ENCODE measurements around the gene CYP1B1.
"Not testable (repeated sequence)": the region's sequence is repeated elsewhere in the genome, so short reads cannot be mapped to it uniquely, and the experiment has no call there.

Gene CYP1B1

DNA sequence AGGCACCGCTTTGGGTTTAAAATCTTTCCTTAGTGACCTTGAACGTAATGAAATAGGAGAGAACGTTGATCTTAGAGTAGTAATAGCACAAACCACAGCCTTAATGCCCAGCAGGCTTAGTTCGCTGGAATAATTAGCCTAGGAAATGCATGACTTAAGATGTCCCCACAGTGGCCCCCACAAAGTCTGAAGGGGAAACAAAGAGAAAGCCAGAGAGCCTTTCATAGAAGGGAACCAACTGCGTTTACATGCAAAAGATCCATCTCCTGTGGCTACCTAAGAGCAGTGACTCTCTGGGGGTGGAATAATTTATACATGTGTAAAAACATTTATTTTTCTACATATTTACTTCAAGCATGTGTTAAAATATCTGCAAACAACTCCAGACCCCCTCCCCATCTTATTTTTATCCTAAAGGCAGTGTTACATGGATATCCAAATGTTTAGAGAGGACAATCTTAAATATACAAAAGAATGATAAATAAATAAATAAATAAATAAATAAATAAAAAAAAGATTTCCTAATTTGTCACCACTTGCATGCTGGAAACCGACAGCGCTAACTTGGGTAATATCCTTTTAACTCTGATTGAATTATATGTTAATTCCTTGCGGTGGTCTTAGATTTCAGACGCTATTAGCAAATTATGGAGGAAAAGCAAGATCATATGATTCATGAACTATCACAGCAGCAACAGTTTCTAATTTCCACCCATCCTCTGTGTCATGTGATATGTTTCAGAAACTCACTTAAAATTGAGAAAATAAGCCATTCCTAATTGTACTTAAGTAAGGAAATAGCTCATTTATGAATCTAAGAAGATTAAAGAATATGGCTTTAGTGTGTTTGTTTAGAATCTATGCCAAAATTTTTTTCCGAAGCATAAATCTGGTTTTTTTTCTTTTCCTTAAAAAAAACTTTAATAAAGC lies 23.4 kb upstream of the CYP1B1 start:
- DNase-seq (ENCODE audit: low read depth in 2 of 2) = no peak

DNA sequence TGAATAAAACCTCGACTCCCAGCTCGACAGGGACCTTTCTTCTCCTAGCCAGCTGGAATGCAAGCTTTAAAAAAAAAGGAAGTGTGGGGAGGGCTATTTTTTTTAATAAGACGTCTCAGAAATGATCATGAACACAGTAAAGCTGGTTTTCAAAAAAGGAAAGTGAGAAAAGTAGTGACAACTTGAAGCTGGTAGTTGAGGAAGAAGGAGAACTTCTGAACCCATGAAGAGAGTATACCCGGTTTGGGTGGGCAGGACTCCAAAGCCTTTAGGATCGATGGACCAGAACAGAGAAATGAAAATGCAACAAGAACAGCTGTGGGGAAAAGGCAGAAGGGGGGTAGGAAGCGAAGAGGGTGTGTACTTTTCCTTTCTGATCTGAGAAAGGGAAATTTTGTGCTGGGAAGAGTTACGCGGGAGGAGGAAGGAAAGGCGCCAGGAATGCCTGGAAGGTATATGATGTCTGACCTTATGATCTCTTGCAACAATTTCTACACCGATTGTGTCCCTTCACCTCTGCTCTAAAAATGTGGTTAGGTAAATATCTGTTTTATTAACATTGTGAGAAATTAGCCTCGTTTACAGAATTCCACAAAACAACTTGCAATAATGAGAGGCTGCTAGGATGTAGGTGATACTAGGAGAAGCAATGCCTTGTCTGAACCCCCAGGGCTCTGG lies 22.6 kb upstream of the CYP1B1 start:
- no peak for DNase-seq (ENCODE audit: low read depth in 2 of 2)

DNA sequence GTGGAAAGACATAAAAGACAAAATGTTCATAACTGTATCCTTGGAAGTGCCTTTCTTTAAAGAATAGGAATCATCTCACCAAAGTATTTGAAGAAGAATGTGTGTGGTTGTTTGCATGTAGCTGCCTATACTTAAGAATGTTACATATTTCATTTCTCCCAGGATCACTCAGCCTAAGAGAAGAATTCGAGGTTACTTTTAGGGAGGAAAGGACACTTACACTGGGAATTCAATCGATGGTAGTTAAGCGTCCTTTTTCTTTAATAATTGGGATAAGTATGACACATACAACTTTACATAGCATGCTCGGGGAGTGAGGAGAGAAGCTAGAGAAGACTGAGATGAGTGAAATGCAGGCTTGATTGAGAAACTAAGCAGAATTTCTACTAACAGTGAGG lies 22.0 kb upstream of the CYP1B1 start:
- peak; percentile 63 to 67 for DNase-seq (ENCODE audit: low read depth in 2 of 2)

DNA sequence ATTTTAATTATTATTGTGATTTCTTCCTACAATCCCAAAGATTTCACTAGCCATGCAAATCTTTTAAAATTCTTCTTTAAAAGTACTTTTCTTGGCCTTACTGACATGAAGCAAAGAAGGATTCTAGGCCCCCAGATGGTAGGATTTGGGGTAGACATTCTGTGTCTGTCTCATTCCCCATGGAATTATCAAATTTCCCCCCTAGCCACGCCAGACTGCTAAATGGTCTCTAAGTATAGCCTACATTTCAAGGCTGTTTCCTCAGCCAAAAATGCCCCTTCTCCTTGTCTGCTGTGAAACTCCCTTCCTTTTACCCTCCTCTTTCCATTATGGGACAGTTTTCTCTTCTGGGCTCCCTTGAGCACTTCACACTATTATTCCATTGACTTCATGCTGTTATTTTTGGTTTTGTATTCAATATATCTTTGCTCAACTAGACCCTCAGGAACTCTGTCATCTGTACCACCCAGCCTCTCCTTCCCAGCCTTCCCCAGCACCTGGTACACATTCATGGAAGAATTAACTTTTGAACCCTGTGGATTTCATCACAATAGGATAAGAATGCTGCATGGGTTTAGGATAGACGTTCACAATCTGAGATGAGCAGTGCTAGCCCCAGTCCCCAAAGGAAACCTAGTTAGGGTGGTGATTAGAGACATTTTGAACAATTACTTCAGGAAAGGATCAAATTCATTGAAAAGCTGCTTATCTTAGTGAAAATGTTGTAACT lies 21.5 kb upstream of the CYP1B1 start:
- no peak for DNase-seq (ENCODE audit: low read depth in 2 of 2)

DNA sequence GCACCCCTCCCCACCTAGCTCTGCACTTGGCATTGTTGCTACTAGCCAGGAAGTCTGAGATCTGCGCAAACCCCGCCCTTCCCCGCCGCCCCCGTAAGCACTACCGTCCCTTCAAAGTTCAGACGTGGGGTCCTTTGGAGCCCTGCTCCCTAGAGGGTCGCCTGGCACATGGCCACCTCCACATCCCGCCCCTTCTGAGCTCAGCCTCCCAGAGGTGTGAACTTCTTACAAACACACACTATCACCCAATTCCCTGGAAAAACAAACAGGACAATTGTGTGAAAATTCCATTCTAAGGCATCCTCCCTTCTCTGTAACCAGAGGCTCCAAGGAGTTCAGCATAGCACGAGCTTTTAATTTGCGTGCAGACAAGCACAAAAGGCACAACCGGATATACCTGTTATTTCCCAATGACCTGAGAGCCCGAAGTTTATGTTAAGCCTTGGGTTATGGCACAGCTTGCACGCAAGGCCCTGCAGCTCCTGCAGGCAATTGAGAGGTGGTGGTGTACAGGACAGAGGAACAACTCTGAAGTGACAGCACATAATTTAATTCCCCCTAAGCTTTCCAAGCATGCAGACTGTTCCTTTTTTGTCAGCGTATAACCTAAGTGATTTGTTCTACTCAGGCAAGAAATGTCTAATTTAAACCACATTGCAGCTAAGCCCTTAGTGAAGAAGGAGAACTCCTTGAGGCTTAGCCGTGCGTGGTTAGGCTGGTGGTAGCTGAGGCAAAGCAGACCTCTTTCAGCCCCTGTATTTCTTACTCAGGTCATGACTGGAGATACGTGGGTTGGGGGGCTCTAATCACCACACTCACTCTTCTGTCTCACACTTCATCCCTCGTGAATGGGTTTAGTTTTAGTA lies 20.3 kb upstream of the CYP1B1 start:
- peak; percentile 86 to 87 for DNase-seq (ENCODE audit: low read depth in 2 of 2)

DNA sequence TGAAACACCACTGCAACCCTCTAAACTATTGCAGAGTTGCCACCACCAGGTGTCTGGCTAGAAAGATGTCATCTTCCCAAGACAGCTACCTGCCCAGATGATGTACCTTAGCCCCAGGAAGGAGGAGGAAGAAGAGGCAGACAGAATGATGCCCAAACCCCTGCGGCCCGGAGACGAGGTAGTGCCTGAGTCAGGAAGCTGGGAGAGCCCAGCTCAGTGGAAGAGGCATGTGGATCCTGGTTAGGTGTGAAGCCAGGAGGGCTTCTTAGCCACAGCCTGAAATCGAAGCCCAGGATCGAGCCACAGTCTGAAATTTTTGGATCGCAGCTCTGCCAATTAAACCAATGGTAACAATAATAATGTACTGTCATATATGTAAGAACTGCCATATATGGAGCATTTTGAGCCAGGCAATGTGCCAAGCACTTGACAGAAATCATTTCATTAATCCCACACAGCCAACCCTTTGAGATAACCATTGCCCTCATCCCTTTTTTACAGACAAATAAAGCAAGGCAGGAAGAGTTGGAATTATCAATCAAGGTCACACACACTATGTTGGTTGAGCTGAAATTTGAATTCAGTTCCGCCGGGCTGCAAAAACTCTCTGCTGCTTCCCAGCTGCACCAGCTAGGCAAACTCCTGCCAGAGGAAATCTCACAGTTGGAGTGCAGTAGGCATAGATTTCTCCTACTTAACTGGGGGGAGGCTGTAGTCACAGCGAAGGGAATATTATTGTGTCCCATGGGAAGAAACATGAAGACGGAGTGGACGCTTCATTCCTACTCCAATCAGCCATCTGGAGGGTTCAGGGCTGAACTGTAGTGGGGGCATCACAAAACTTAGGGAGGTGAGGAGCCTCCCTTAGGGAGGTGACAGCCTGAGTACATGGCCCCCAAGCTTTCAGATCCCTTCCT lies 19.4 kb upstream of the CYP1B1 start:
- DNase-seq (ENCODE audit: low read depth in 2 of 2) = no peak

DNA sequence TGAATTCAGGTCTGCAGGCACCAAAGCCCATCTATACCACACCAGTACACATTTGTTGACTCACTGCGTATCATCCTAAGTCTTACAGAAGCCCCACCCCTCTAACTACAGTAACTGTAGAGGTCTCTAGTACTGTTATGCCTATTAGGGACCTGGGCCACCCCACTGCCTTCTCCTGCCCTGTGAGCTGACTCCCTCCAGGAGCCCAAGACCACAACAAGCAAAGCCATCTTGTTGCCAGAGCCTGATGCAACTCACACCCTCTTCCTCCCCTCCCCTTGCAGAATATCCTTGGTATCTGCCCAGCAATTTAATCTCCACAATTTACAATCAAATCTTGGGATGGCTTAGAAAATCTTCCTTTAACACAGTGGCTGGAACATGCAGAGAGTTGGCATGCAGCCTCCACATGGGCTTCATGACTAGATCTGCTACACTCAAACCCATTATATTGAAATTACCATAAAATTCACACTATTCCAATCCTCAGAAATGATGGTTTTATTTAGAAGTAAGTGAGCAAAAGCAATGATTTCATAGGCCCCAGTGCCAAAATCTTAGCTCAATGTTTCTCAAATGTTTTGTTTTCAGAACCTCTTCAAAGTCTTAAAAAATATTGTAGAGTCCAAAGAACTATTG lies 17.7 kb upstream of the CYP1B1 start:
- DNase-seq (ENCODE audit: low read depth in 2 of 2) = no peak

DNA sequence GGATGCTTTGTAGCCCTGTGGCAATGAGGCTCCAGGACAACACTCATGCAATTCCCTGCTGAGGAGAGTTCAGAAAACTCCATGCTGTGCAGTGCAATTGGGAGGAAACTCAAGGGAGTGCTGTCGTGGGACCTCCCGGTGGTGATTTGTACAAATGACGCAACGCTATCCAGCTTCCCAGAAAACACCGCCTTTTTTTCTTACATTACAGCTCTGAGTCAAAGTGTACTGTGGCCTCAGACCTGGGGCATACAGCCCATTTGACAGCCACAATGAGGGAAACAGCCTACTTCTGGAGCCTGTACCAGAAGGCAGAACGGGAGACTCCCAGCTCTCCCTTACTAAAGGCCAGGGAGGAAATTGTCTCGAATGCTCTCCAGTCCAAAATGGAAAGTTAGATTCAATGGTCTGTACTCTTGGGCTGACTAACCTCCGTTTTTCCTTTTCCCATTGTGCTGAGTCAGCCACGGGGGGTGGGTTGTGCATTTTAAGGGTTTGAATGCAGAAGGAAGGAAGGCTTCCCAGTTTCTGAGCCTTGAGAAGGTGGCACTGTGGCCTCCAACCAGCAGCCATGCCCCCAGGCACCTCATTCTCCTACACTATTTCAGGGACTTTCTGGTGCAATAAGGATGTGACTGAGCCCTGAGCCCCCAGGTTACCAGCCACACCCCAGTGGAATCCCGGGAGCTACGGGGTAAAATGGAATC lies 16.4 kb upstream of the CYP1B1 start:
- peak; percentile 77 to 80 for DNase-seq (ENCODE audit: low read depth in 2 of 2)

DNA sequence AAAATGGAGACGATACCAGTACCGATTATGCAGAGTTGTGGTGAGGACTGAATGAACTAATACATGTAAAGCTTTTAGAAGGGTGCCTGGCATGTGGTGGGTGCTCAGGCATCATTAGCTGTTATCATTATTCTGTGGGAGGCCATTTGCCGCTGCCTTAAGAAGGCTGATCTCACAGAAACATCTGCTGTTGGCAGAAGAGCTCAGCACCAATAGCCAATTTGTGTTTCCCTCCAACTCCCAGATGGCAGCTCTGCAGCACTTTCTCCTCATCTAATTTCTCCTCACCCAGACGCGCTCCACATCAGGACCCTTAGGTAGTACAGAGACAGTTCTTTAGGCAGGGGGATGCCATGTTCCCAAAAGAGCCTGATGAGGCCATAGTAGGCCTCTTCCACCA lies 15.8 kb upstream of the CYP1B1 start:
- no peak for DNase-seq (ENCODE audit: low read depth in 2 of 2)

DNA sequence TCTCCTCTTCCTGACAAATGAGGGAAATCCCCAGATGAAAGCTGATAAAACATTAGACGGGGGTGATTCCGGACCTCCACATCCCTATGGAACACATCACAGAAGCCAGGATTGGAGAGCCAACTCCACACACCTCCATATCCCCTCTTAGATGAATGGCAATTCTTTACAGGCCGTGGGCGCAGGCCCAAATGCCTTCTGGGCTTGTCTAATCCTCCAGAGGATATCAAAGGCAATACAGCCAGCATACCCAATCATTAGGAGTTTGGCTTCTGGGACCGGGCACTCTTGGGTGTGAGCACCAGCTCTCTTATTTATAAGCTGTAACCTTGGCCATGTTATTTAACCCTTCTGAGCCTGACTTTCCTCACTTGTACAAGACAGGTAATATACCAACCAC lies 15.0 kb upstream of the CYP1B1 start:
- DNase-seq (ENCODE audit: low read depth in 2 of 2) = no peak

DNA sequence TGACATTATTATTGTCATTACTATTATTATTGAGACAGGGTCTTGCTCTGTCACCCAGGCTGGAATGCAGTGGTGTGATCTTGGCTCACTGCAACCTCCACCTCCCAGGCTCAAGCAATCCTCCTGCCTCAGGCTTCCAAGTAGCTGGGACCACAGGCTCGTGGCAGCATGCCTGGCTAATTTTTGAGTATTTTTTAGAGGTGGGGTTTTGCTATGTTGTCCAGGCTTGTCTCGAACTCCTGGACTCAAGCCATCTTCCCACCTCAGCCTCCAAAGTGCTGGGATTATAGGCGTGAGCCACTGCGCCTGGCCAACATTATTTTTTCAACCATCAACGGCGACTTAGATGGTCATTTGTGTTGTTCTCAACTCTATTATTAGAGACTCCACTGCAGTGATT lies 14.3 kb upstream of the CYP1B1 start:
- not testable (repeated sequence) for DNase-seq (ENCODE audit: low read depth in 2 of 2)

DNA sequence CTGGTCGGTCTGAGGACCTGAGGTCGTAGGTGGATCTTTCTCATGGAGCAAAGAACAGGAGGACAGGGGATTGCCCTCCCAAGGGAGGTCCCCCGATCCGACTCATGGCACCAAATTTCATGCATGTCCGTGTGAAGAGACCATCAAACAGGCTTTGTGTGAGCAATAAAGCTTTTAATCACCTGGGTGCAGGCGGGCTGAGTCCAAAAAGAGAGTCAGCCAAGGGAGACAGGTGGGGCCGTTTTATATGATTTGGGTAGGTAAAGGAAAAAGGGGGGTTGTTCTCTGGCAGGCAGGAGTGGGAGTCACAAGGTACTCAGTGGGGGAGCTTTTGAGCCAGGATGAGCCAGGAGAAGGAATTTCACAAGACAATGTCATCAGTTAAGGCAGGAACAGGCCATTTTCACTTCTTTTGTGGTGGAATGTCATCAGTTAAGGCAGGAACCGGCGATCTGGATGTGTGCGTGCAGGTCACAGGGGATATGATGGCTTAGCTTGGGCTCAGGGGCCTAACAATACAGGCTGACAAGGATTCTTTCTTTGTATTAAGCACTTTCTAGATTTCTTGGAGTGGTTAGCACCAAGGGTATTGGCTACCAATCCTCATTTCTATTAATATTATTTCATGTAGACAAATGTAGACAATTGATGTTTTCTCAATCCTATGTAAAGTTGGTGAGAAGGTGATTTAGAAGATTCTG lies 10.2 kb upstream of the CYP1B1 start:
- DNase-seq (ENCODE audit: low read depth in 2 of 2) = not testable (repeated sequence)

DNA sequence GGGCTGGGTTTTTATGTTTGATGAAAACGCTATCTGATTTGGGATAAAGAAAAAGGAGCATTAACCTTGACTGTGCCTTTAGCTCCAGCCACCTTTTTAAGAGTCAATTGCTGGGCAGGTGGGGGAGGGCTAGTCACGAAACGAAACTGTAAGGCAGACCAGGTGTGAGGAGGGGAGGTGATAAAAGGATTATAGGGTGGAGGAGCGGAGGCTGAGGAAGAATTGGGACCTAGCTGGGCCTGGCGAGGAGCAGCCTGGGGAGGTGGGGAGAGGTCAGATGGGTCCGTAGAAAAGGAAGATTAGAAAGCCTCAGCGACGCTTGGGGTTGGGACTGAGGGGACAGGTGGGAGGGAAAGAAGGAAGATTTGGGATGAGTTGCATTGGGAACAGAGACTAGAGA lies 8.6 kb upstream of the CYP1B1 start:
- DNase-seq (ENCODE audit: low read depth in 2 of 2) = not testable (repeated sequence)

DNA sequence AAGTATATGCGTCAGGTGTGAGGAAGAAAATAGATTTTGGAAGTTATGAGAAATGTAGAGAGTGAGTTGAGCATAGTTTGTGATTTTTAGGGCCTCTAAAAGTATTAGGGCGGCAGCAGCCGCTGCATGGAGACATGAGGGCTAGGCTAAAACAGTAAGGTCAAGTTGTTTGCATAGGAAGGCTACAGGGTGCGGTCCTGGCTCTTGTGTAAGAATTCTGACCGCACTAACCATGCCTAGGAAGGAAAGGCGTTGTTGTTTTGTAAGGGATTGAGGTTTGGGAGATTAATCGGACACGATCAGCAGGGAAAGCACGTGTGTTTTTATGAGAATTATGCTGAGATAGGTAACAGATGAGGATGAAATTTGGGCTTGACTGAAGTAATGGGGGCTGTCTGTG lies 6.8 kb upstream of the CYP1B1 start:
- DNase-seq (ENCODE audit: low read depth in 2 of 2) = not testable (repeated sequence)

DNA sequence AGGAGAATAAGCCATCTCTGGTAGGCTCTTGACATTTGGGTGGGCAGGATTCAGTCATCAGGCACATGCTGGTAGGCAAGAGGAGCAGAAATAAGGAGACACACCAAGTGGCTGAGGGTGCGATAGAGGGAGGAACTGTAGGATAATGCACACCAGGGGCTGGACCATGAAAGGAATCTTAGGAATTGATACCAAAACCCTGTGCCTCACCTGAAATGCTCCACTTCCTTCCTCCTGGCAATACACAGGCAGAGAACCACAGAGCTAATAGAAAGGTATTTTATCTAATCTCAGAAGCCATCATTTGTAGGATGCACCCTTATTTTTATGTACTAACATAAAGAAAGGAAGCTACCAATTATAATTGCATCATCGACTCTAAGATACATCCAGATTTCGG lies 4.4 kb upstream of the CYP1B1 start:
- no peak for DNase-seq (ENCODE audit: low read depth in 2 of 2)

DNA sequence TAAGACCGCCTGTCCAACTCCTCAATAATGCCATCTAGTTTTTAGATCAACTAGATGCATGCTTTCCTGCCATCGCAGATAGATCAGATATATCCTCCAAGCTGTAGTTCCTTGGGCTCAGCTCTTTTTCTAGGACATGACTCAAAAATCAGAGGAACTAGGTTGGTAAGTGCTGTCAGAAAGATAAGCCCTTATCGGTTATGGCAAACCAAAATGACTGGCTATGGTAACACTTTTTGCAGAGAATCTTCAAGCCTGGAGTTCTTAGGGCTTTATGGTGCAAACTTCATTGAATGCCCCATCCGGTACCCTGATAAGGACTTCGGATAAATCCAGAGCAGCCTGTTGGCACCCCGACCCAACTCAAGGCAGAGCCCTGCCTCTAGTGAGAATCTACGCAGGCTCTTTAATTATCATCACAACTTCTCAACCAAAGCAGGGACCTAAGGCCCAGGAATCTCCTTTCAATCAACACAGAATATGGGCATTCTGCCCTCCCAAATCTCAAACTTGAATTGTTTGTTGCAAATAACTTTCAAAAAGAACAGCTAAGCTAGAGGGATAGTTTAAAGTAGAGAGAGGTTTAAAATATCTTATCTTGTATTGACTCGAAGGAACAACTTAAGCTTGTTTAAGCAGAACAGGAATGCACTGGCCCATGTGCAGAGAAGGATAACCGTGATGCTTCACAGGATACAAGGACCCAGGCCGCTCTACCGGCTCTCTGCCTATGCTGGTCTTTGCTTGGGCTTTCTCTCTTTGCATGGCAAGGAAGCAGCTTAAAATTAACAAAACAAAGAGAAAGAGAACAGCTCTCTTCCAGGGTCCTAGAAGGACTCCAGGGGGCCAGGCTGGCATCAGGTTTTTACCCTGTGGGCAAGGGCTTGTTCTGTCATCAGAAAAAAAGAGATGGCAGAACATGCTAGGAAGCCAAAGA lies 3.4 kb upstream of the CYP1B1 start:
- no peak for DNase-seq (ENCODE audit: low read depth in 2 of 2)

DNA sequence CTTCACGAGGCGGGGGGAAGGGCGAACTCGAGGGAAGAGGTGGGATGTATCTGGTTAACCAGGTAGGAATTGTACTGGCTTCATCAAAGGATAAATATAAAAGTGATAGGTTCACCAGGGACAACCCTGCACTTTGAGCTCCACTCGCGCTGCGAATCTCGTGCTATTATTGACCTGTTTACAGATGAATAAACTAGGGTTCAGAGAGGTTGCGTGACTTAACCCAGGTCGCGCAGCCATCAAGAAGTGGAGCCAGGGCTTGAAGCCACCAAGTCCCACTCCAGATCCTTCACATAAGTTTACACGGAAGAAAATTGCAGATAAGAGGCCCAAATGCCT lies 1.4 kb upstream of the CYP1B1 start:
- no peak for DNase-seq (ENCODE audit: low read depth in 2 of 2)
